IPS-NIHi11 (cell line): ENCODE results near the gene CACNB1.
A peak's percentile ranks its signal among the peaks of the same experiment; 100 is the strongest.
"Not testable (repeated sequence)": the region's sequence is repeated elsewhere in the genome, so short reads cannot be mapped to it uniquely, and the experiment has no call there.

Source experiments
- DNase-seq: peaks from one replicate; pipeline ENCODE4 v3.0.0; 2012; ENCODE audit warnings: mixed read lengths, low spot score

CACNB1 gene

GRCh38 chr17:39151150-39151942 lies 46.1 kb downstream of the CACNB1 start, which contains the start of gene PLXDC1:
TSS of gene PLXDC1 (minus strand) at chr17:39151637. CDS start at chr17:39151437, 200 bp downstream.
- peak; percentile 59 for DNase-seq

DNA sequence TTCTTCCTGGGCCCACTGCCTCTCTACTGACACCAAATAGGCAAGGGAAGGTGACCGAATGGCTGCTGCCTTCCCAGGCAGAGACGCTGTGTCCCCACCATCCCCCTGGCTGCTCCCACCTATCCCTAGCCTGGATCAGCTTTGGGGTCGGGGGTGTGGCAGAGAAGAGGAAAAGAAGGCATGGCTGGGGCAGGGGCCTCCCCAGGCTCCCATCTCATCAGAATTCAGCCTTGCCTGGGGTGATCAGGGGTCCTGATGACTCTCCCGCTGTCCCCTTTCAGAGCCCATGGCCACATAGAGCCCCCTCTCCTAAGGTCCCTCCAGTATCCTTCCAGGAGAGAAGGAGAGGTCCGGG lies 46.7 kb downstream of the CACNB1 start:
- no peak for DNase-seq

DNA sequence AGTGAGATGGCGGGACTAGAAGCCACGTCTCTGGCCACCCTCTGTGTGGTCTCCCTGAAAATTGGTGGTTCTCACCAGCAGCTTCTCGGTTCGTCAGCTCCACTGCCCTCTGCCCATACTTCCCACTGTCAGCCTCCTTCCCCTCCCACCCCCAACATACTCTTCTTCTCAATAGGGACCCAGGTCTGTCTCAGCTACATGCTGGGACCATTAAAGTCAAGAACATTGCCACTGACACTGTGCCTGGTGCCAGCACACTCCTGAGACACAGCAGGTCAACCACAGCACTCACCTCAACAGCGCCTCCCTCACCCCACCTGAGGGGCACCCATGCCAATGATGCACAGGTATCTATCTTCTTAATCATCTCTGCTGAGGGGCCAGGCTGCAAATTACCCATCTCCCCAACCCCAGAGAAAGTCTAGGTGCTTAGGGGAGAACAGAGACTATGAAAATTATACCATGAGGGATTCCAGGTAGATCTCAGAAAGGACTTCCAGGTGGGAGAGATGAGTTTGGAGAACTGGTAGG lies 47.3 kb downstream of the CACNB1 start:
- no peak for DNase-seq

GRCh38 chr17:39147221-39148185 lies 50.0 kb downstream of the CACNB1 start:
- DNase-seq, result no peak

GRCh38 chr17:39146273-39146672 lies 51.2 kb downstream of the CACNB1 start:
- no peak for DNase-seq

- DNase-seq, result no peak
These were observed 52.3 kb downstream of the CACNB1 start for GRCh38 chr17:39145143-39145542.

DNA sequence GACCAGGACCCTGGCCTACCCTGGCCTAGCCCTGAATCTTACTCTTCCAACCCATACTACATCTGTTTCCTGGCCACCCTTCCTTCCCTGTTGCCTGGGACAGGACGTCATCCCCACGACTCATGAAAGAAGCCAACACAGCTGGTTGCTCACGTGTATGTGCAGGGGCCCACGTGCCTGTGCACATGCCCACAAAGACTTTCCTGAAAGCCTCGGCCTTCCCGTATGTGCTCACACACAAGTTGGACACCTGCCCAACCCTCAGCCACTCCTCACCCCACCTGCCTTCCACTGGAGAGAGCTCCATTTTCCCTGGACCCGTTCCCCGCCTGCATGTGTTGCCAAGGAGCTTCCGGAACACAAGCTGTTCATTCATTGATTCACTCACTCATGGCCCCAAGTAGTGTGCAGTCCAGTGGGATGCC lies 53.0 kb downstream of the CACNB1 start:
- DNase-seq, result no peak

GRCh38 chr17:39143552-39144093 lies 53.8 kb downstream of the CACNB1 start:
- no peak for DNase-seq

DNA sequence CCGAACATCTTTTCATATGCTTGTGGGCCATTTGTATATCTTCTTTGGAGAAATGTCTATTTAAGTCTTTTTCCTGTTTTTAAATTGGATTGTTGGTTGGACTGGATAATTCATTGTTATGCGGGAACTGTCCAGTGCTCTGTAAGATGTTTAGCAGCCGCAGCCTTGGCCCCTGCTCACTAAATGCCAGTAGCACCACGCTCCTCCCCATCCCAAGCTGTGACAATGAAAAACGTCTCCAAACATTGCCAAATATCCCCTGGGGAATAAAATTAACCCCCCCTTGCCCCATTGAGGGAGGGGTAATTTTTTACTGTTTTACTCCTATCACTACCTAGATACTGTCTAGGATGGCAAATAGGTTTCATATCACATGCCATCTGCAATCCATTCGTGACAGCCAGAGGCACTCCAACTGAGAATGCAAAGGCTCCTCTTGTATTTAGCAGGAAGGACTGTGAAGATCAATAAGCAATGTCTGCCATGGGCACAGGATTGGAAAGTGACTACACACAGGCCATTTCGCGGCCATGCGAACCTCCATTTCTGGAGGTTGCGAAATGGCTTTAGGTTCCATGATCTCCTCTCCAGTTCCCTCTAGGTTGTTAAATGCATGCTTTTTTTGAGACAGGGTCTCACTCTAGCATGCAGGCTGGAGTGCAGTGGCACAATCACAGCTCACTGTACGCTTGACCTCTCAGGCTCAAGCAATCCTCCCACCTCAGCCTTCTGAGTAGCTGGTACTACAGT lies 55.4 kb downstream of the CACNB1 start:
- no peak for DNase-seq

GRCh38 chr17:39141294-39141693 lies 56.2 kb downstream of the CACNB1 start:
- no peak for DNase-seq

DNA sequence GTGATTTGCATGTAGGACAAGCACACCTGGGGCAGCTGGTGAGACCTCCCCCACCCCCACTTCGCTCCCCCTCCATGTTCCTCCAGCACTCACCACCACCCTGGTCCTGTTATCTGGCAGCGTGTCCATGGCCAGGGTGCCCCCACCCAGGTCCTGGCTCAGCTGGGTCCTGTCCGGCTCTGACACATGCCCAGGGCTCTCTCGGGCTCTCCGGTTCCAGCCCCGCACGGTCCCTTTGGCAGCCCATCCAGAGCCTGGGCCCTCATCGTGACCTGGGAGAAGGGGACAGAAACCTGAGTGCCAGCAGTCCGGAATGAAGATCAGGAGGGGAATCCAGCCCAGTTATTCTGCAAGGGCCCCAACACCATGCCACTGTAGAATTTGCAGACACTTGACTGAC lies 57.9 kb downstream of the CACNB1 start:
- no peak for DNase-seq

GRCh38 chr17:39139161-39139511 lies 58.3 kb downstream of the CACNB1 start:
- no peak for DNase-seq

DNA sequence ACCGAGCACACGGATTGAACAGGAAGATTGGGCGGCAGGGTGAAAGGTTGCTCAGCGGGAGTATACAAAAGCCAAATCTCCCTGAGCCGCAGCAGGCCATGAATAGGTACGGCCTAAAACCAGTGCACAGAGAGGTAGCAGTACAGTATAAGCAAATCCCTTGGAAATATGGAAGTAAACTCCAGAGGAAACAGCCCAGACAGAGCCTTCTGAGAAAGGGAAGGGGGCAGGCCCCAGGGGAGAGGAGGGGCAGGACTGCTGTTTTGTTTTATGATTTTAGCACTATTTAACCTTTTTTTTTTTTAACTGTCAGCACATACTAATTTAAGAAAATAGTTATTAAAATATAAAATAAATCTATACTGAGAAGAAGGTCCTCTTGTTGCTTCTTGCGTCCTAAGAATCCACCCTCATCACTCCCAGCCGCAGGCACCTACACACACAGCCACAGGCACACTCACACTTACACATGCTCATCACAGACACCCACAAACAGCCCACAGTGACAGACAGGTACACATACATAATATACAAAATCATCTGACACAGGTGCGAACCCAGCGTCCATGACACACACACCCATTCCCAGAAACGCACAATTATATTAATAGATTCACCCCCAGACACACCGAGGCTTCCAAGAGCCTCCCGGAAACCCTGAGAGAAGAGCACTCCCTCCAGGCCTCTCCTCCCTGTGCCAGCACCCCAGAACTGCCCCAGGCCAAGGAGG lies 58.9 kb downstream of the CACNB1 start:
- no peak for DNase-seq

DNA sequence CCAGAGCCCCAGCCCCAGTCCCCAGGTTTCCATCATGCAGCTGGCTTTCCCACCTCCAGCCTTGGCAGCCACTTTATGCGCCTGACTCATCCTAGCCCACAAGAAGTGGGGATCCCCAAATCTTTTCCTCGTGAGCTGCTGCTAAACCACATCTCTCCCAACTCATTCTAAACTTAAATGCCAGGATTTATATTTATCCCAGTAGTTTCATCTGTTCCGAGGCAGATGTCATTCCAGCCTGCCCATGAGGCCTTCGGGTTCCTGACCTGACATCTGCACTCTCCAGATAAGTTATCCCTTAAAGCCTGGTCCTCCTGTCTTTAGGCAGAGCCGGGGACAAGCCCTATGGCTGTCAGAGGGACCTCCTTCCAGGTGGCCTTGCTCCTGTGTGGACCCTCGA lies 62.6 kb downstream of the CACNB1 start:
- DNase-seq, result no peak

DNA sequence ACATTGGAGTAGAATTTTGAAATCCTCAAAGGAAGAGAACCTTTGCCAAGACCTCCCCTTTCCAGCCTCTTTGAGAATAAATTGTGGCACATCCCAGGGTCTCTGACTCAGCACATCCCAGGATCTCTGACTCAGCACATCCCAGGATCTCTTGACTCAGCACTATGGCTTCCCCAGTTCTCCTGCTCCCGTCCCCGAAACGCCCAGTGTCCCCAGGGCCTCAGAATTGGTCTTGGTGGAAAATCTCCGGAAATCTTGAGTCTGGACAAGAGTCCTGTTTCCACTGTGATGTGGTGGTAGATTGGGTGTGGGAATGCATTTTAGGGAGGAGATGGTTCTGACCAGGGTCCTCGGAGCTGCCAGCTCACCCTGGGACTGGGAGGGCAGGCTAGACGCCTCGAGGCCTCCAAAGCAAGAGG lies 65.3 kb downstream of the CACNB1 start:
- no peak for DNase-seq

- no peak for DNase-seq
These were observed 65.9 kb downstream of the CACNB1 start for GRCh38 chr17:39131616-39132015.

DNA sequence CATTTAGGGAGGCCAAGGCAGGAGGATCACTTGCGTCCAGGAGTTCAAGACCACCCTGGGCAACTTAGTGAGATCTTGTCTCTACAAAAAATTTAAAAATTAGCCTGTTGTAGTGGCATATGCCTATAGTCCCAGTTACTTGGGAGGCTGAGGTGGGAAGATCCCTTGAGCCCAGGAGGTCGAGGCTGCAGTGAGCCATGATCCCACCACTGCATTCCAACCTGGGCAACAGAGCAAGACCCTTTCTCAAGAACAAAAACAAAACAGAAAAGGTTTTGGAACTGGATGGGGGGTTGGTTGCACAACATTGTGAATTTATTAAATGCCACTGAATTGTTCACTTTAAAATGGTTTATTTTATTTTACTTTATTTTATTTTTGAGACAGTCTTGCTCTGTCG lies 67.3 kb downstream of the CACNB1 start:
- DNase-seq, result no peak

GRCh38 chr17:39129544-39129943 lies 67.9 kb downstream of the CACNB1 start:
- DNase-seq, result not testable (repeated sequence)

DNA sequence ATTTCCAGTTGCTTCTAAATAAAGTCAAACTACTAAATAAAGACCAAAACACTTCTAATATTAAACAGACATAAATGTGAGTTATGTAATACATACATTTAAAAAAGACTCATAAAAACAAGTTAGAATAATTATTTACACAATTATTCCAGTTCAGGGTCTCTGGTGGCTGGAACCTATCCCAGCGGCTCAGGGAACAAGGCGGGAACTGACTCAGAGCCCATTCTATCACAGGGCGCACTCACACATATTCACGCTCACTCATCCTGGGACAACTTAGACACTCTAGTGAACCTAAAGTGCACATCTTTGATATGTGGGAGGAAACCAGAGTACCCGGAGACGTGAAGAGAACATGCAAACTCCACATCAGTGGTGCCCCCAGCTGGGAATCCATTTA lies 71.0 kb downstream of the CACNB1 start:
- no peak for DNase-seq

GRCh38 chr17:39125143-39125875 lies 72.2 kb downstream of the CACNB1 start:
- no peak for DNase-seq
